HEK293 (cell line): Measurements from ENCODE around the gene SHISA9.

Source experiments
- CTCF ChIA-PET: fragments of 350-600 bp; formaldehyde crosslinking; extraction: SDS; loops from one replicate; lab custom pipeline; 2021; ENCODE audit warnings: antibody characterized with exemption; lab: Yijun Ruan, JAX
- POLR2A ChIA-PET: fragments of 300-600 bp; formaldehyde crosslinking; extraction: SDS; loops from one replicate; lab custom pipeline; 2020; ENCODE audit warnings: antibody characterized with exemption, inconsistent platforms; lab: Yijun Ruan, JAX
- H3K27ac ChIP-seq: fragments of 200-500 bp; sonication (Bioruptor generic); 2 replicates; pipeline ENCODE4 v1.5.1; 2014; ENCODE audit warnings: low read depth, low read length, control low read depth, inconsistent platforms; ENCODE audit errors: extremely low read depth
- H3K36me3 ChIP-seq, 2 experiments: fragments of 200-500 bp in 1 of 2; sonication (Bioruptor generic) in 1 of 2; 1 replicate in 1 of 2; 2 replicates in 1 of 2; pipeline ENCODE4 v1.5.1; 2014 to 2017; ENCODE audit warnings: inconsistent platforms in 2 of 2, low read length in 2 of 2; ENCODE audit not compliant: control insufficient read depth in 2 of 2, insufficient read depth in 1 of 2
- H3K4me1 ChIP-seq: fragments of 200-500 bp; sonication (Bioruptor generic); 2 replicates; pipeline ENCODE4 v1.5.1; 2014; ENCODE audit warnings: mild to moderate bottlenecking, low read length, inconsistent platforms; ENCODE audit not compliant: control insufficient read depth, insufficient read depth
- H3K4me3 ChIP-seq: 2 replicates; pipeline ENCODE4 v1.5.1; 2011; ENCODE audit warnings: low read depth, mild to moderate bottlenecking, control low read depth, low read length, moderate library complexity
- H3K9me3 ChIP-seq: fragments of 200-500 bp; sonication (Bioruptor generic); 2 replicates; pipeline ENCODE4 v1.5.1; 2014; ENCODE audit warnings: low read depth, low read length, inconsistent platforms; ENCODE audit not compliant: control insufficient read depth, insufficient read depth
- BCL11A ChIP-seq: fragments of 450-650 bp; formaldehyde crosslinking; IDR thresholded peaks from 2 replicates; pipeline ENCODE4 v1.5.1; 2016; ENCODE audit warnings: low read depth, missing biosample characterization, missing genetic modification characterization
- BCL11B ChIP-seq: fragments of 450-650 bp; formaldehyde crosslinking; IDR thresholded peaks from 2 replicates; pipeline ENCODE4 v1.5.1; 2016; ENCODE audit warnings: low read depth, missing biosample characterization, missing genetic modification characterization
- EGR2 ChIP-seq: fragments of 450-650 bp; formaldehyde crosslinking; IDR thresholded peaks from 2 replicates; pipeline ENCODE4 v1.5.1; 2016; ENCODE audit warnings: low read depth, missing biosample characterization, missing genetic modification characterization
- FEZF1 ChIP-seq: fragments of 450-650 bp; formaldehyde crosslinking; IDR thresholded peaks from 2 replicates; pipeline ENCODE4 v1.5.1; 2016; ENCODE audit warnings: missing biosample characterization, missing genetic modification characterization
- GFI1B ChIP-seq: fragments of 450-650 bp; formaldehyde crosslinking; IDR thresholded peaks from 2 replicates; pipeline ENCODE4 v1.5.1; 2016; ENCODE audit warnings: missing biosample characterization, missing genetic modification characterization
- WT1 ChIP-seq: fragments of 450-650 bp; formaldehyde crosslinking; IDR thresholded peaks from 2 replicates; pipeline ENCODE4 v1.5.1; 2016; ENCODE audit warnings: missing biosample characterization, missing genetic modification characterization
- ZFP37 ChIP-seq: fragments of 450-650 bp; formaldehyde crosslinking; IDR thresholded peaks from 2 replicates; pipeline ENCODE4 v1.5.1; 2016; ENCODE audit warnings: missing biosample characterization, missing genetic modification characterization
- ZNF10 ChIP-seq: fragments of 450-650 bp; formaldehyde crosslinking; IDR thresholded peaks from 2 replicates; pipeline ENCODE4 v1.5.1; 2017; ENCODE audit warnings: missing biosample characterization, missing genetic modification characterization
- ZNF138 ChIP-seq: fragments of 450-650 bp; formaldehyde crosslinking; IDR thresholded peaks from 2 replicates; pipeline ENCODE4 v1.5.1; 2016; ENCODE audit warnings: missing biosample characterization, missing genetic modification characterization, borderline replicate concordance
- ZNF221 ChIP-seq: fragments of 450-650 bp; formaldehyde crosslinking; IDR thresholded peaks from 2 replicates; pipeline ENCODE4 v1.5.1; 2017; ENCODE audit warnings: missing biosample characterization, missing genetic modification characterization, borderline replicate concordance
- ZNF24 ChIP-seq: fragments of 450-650 bp; formaldehyde crosslinking; IDR thresholded peaks from 2 replicates; pipeline ENCODE4 v1.5.1; 2016; ENCODE audit warnings: missing biosample characterization, missing genetic modification characterization
- ZNF248 ChIP-seq: fragments of 450-650 bp; formaldehyde crosslinking; IDR thresholded peaks from 2 replicates; pipeline ENCODE4 v1.5.1; 2017; ENCODE audit warnings: missing biosample characterization, missing genetic modification characterization
- ZNF274 ChIP-seq, 2 experiments: fragments of 200-500 bp in 1 of 2; fragments of 450-650 bp in 1 of 2; sonication (Bioruptor generic) in 1 of 2; formaldehyde crosslinking in 1 of 2; IDR thresholded peaks; 2 replicates each; pipeline versions ENCODE4 v1.5.1 to v1.6.1; 2014 to 2016; ENCODE audit warnings: borderline replicate concordance in 1 of 2, inconsistent platforms in 1 of 2, low read length in 1 of 2, missing biosample characterization in 1 of 2, missing genetic modification characterization in 1 of 2
- ZNF514 ChIP-seq: fragments of 450-650 bp; formaldehyde crosslinking; IDR thresholded peaks from 2 replicates; pipeline ENCODE4 v1.5.1; 2016; ENCODE audit warnings: missing biosample characterization, missing genetic modification characterization
- ZNF555 ChIP-seq: fragments of 450-650 bp; formaldehyde crosslinking; conservative IDR thresholded peaks from 2 replicates; pipeline ENCODE4 v1.5.1; 2017; ENCODE audit warnings: missing biosample characterization, mild to moderate bottlenecking, missing genetic modification characterization, inconsistent platforms
- ZNF621 ChIP-seq: fragments of 450-650 bp; formaldehyde crosslinking; IDR thresholded peaks from 2 replicates; pipeline ENCODE4 v1.5.1; 2017; ENCODE audit warnings: missing biosample characterization, missing genetic modification characterization
- ZNF664 ChIP-seq: fragments of 450-650 bp; formaldehyde crosslinking; IDR thresholded peaks from 2 replicates; pipeline ENCODE4 v1.5.1; 2016; ENCODE audit warnings: missing biosample characterization, missing genetic modification characterization
- ZNF677 ChIP-seq: fragments of 450-650 bp; IDR thresholded peaks from 2 replicates; pipeline ENCODE4 v1.5.0; 2018; ENCODE audit warnings: missing biosample characterization, mild to moderate bottlenecking, missing genetic modification characterization, moderate library complexity
- ZNF777 ChIP-seq: fragments of 450-650 bp; formaldehyde crosslinking; IDR thresholded peaks from 2 replicates; pipeline ENCODE4 v1.5.1; 2017; ENCODE audit warnings: missing biosample characterization, missing genetic modification characterization, borderline replicate concordance
- ZSCAN30 ChIP-seq: fragments of 450-650 bp; IDR thresholded peaks from 2 replicates; pipeline ENCODE4 v1.5.1; 2018; ENCODE audit warnings: missing biosample characterization, mild to moderate bottlenecking, missing genetic modification characterization, moderate library complexity
- ZXDB ChIP-seq: fragments of 450-650 bp; formaldehyde crosslinking; IDR thresholded peaks from 2 replicates; pipeline ENCODE4 v1.5.1; 2016; ENCODE audit warnings: missing biosample characterization, missing genetic modification characterization
- TF ChIP-seq, protein P1 (sequence below): fragments of 450-650 bp; formaldehyde crosslinking; IDR thresholded peaks from 2 replicates; pipeline ENCODE4 v1.5.1; 2016; ENCODE audit warnings: missing biosample characterization, missing genetic modification characterization
- TF ChIP-seq, protein P2 (sequence below): fragments of 450-650 bp; formaldehyde crosslinking; IDR thresholded peaks from 2 replicates; pipeline ENCODE4 v1.5.1; 2016; ENCODE audit warnings: missing biosample characterization, missing genetic modification characterization
- TF ChIP-seq, protein P3 (sequence below): fragments of 450-650 bp; formaldehyde crosslinking; IDR thresholded peaks from 2 replicates; pipeline ENCODE4 v1.5.1; 2016; ENCODE audit warnings: missing biosample characterization, missing genetic modification characterization, low read depth

SHISA9 gene

DNA sequence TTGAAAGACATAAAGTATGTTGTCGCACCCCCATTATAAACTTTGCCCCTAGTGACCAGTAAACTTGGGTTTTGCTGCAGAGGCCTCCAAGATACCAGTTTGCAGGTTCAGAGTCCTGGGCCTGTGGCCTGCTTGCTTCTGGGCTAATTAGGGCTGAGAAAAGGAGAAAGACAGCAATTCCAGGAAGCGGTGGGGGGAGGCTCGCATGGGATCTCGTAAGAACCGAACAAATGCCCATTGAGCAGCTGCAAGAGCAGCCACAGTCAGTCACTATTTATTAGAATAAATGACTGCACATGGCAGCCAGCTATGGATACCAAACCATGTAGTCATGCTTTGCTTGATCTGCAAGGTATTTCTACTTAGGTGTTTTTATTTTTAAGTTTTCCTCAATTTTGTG lies 4.9 kb downstream of the SHISA9 start (continued):
- TF ChIP-seq ZNF514 (tag by site-specific recombination) (no peak), BCL11B (tag by site-specific recombination) (no peak), ZNF138 (tag by site-specific recombination) (no peak)
- TF ChIP-seq, protein P1, sequence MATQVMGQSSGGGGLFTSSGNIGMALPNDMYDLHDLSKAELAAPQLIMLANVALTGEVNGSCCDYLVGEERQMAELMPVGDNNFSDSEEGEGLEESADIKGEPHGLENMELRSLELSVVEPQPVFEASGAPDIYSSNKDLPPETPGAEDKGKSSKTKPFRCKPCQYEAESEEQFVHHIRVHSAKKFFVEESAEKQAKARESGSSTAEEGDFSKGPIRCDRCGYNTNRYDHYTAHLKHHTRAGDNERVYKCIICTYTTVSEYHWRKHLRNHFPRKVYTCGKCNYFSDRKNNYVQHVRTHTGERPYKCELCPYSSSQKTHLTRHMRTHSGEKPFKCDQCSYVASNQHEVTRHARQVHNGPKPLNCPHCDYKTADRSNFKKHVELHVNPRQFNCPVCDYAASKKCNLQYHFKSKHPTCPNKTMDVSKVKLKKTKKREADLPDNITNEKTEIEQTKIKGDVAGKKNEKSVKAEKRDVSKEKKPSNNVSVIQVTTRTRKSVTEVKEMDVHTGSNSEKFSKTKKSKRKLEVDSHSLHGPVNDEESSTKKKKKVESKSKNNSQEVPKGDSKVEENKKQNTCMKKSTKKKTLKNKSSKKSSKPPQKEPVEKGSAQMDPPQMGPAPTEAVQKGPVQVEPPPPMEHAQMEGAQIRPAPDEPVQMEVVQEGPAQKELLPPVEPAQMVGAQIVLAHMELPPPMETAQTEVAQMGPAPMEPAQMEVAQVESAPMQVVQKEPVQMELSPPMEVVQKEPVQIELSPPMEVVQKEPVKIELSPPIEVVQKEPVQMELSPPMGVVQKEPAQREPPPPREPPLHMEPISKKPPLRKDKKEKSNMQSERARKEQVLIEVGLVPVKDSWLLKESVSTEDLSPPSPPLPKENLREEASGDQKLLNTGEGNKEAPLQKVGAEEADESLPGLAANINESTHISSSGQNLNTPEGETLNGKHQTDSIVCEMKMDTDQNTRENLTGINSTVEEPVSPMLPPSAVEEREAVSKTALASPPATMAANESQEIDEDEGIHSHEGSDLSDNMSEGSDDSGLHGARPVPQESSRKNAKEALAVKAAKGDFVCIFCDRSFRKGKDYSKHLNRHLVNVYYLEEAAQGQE: no peak
- TF ChIP-seq, protein P2, sequence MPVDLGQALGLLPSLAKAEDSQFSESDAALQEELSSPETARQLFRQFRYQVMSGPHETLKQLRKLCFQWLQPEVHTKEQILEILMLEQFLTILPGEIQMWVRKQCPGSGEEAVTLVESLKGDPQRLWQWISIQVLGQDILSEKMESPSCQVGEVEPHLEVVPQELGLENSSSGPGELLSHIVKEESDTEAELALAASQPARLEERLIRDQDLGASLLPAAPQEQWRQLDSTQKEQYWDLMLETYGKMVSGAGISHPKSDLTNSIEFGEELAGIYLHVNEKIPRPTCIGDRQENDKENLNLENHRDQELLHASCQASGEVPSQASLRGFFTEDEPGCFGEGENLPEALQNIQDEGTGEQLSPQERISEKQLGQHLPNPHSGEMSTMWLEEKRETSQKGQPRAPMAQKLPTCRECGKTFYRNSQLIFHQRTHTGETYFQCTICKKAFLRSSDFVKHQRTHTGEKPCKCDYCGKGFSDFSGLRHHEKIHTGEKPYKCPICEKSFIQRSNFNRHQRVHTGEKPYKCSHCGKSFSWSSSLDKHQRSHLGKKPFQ (tag by site-specific recombination): no peak

DNA sequence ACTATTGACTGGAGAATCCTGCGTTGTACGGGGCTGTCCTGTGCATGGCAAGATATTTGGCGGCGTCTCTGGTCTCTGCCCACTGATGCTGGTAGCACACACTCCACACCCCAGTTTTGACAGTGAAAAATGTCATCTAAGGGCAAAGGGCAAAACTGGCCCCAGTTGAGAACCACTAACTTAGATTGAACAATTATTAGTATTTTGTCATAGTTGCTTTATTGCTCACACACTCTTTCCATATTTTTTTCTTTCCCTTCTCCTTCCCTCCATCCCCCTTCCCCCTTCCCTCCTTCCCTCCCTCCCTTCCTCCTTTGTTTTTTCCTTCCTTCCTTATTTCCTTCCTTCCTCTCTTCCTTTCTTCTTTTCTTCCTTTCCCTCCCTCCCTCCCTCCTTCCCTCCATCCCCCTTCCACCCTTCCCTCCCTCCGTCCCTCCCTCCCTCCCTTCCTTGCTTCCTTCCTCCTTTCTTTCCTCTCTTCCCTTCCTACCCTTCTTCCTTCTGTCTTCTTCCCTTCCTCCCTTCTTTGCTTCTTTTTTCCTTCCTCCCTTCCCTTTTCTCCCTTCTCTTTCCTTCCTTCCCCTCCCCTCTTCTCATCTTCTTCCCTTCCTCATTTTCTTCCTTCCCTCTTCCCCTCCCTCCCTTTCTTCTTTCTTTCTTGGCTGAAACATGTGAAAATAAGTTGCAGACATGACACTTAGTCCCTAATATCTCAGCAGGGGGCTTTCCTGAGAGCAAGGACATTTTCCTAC lies 5.5 kb downstream of the SHISA9 start:
- ChIA-PET CTCF (interaction anchor here (0.5 to 0.6 kb wide), 2 partner anchors 14 to 941 kb away, joined by 3 read pairs; no protein-coding TSS in a partner anchor), POLR2A (no interaction called here)
- no peak overlapping the region for H3K4me3 ChIP-seq
- H3K4me1 ChIP-seq: no peaks in the 10 kb centered on the region
- no peaks in the 10 kb centered on the region for H3K36me3 ChIP-seq
- H3K27ac ChIP-seq: no peak overlapping the region
- TF ChIP-seq BCL11A (tag by site-specific recombination): no peak
- no peak for TF ChIP-seq ZNF664 (tag by site-specific recombination)
- TF ChIP-seq ZXDB: no peak
- TF ChIP-seq ZNF248 (tag by site-specific recombination): no peak
- TF ChIP-seq EGR2 (tag by site-specific recombination): no peak
- no peak for TF ChIP-seq ZNF621 (tag by site-specific recombination)
- TF ChIP-seq ZFP37: no peak
- H3K9me3 ChIP-seq: no peaks in the 10 kb centered on the region

DNA sequence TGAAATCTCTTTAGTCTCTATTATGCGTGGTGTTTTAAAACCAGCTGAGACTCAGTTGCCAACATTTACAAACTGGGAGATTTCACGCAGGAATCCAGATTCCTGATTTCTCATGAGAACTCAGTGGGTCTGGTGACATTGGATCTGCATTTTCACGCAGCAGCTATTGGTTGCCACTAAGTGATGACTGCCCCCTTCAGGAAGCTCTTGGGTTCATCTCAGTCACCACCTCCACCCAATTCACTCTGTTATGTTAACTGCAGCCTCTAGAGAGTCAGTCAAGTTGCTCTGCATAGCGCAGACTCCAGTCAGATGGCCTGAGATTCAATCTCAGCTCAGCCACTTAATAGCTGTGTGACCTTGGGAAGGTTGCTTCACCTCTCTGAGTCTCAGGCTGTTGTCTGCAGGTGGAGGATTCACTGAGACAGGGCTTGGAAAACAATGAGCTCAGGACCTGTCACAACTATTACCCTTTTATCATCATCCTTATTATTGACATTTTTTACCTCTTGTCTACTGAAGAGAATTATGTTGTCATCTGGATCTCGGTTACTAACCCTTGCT lies 6.4 kb downstream of the SHISA9 start:
- no peak overlapping the region for H3K4me3 ChIP-seq
- no peak overlapping the region for H3K27ac ChIP-seq
- CTCF ChIA-PET: interaction anchor here (0.5 to 0.7 kb wide), 4 partner anchors 14 to 940 kb away, joined by 3 to 5 read pairs (median 3); no protein-coding TSS in a partner anchor
- H3K9me3 ChIP-seq: no peaks in the 10 kb centered on the region
- no peaks in the 10 kb centered on the region for H3K4me1 ChIP-seq
- TF ChIP-seq, protein P3, sequence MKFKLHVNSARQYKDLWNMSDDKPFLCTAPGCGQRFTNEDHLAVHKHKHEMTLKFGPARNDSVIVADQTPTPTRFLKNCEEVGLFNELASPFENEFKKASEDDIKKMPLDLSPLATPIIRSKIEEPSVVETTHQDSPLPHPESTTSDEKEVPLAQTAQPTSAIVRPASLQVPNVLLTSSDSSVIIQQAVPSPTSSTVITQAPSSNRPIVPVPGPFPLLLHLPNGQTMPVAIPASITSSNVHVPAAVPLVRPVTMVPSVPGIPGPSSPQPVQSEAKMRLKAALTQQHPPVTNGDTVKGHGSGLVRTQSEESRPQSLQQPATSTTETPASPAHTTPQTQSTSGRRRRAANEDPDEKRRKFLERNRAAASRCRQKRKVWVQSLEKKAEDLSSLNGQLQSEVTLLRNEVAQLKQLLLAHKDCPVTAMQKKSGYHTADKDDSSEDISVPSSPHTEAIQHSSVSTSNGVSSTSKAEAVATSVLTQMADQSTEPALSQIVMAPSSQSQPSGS (tag by site-specific recombination): no peak
- TF ChIP-seq ZNF24: no peak
- no peak for TF ChIP-seq ZNF274 (IDR thresholded peaks at IDR 0.05; ENCODE audit: low read length)
- TF ChIP-seq ZNF274 (tag by site-specific recombination; IDR thresholded peaks at IDR 0.05; ENCODE audit: borderline replicate concordance): no peak
- TF ChIP-seq ZNF677: no peak
- no peak for TF ChIP-seq FEZF1 (tag by site-specific recombination)
- no peak for TF ChIP-seq ZNF777 (tag by site-specific recombination)
- TF ChIP-seq WT1 (tag by site-specific recombination): no peak
- no peak for TF ChIP-seq ZNF221
- no peak for TF ChIP-seq ZSCAN30 (tag by site-specific recombination)
- no peak for TF ChIP-seq ZNF10
- TF ChIP-seq ZNF555 (tag by site-specific recombination): no peak
- no peak for TF ChIP-seq GFI1B (tag by site-specific recombination)
- POLR2A ChIA-PET: no interaction called here
- H3K36me3 ChIP-seq: no peaks in the 10 kb centered on the region
